ENCODE data around the gene RNU1-3.
"Not testable (repeated sequence)": the region's sequence is repeated elsewhere in the genome, so short reads cannot be mapped to it uniquely, and the experiment has no call there.

Gene RNU1-3

GRCh38 chr1:16703602-16704001 lies 36.9 kb upstream of the RNU1-3 start:
- H3K4me2 ChIP-seq (ENCODE audit: low read depth, low read length, poor library complexity, severe bottlenecking); H3K4me1 ChIP-seq (ENCODE audit: insufficient read depth, low read length, poor library complexity, severe bottlenecking); H4K20me1 ChIP-seq (ENCODE audit: insufficient read depth, low read length, poor library complexity, severe bottlenecking); H2AFZ ChIP-seq (ENCODE audit: low read length); H3K9me2 ChIP-seq (replicated peaks; ENCODE audit: low read depth, low read length); H3K79me2 ChIP-seq (ENCODE audit: insufficient read depth, low read length); H3K27me3 ChIP-seq (ENCODE audit: insufficient read depth, low read length, poor library complexity, severe bottlenecking); H3K36me3 ChIP-seq (ENCODE audit: insufficient read depth, low read length); H3F3A ChIP-seq (ENCODE audit: low read depth); H3K4me3 ChIP-seq (ENCODE audit: low read length, poor library complexity, severe bottlenecking); H3K9ac ChIP-seq (ENCODE audit: low read depth, low read length, poor library complexity, severe bottlenecking); H3K9me3 ChIP-seq (ENCODE audit: insufficient read depth, low read depth, low read length): not testable (repeated sequence)

GRCh38 chr1:16703141-16703540 lies 36.4 kb upstream of the RNU1-3 start:
- H3K9me2 ChIP-seq (replicated peaks; ENCODE audit: low read depth, low read length); H3K79me2 ChIP-seq (ENCODE audit: insufficient read depth, low read length); H3K9ac ChIP-seq (ENCODE audit: low read depth, low read length, poor library complexity, severe bottlenecking): not testable (repeated sequence)

GRCh38 chr1:16702280-16702679 lies 35.5 kb upstream of the RNU1-3 start:
- H3K4me2 ChIP-seq (ENCODE audit: low read depth, low read length, poor library complexity, severe bottlenecking); H3K36me3 ChIP-seq (ENCODE audit: insufficient read depth, low read length); H4K20me1 ChIP-seq (ENCODE audit: insufficient read depth, low read length, poor library complexity, severe bottlenecking); H3K27me3 ChIP-seq (ENCODE audit: insufficient read depth, low read length, poor library complexity, severe bottlenecking); H3F3A ChIP-seq (ENCODE audit: low read depth); H3K9ac ChIP-seq (ENCODE audit: low read depth, low read length, poor library complexity, severe bottlenecking); H3K9me3 ChIP-seq (ENCODE audit: insufficient read depth, low read depth, low read length); H3K4me1 ChIP-seq (ENCODE audit: insufficient read depth, low read length, poor library complexity, severe bottlenecking); H3K9me2 ChIP-seq (replicated peaks; ENCODE audit: low read depth, low read length); H3K79me2 ChIP-seq (ENCODE audit: insufficient read depth, low read length); H2AFZ ChIP-seq (ENCODE audit: low read length); H3K4me3 ChIP-seq (ENCODE audit: low read length, poor library complexity, severe bottlenecking): not testable (repeated sequence)

More at GRCh38 chr1:16703141-16703540, 36.4 kb upstream of the RNU1-3 start:
- not testable (repeated sequence) for H3K9me3 ChIP-seq (ENCODE audit: insufficient read depth, low read depth, low read length); H2AFZ ChIP-seq (ENCODE audit: low read length); H3F3A ChIP-seq (ENCODE audit: low read depth); H3K4me1 ChIP-seq (ENCODE audit: insufficient read depth, low read length, poor library complexity, severe bottlenecking); H4K20me1 ChIP-seq (ENCODE audit: insufficient read depth, low read length, poor library complexity, severe bottlenecking); H3K4me2 ChIP-seq (ENCODE audit: low read depth, low read length, poor library complexity, severe bottlenecking); H3K27me3 ChIP-seq (ENCODE audit: insufficient read depth, low read length, poor library complexity, severe bottlenecking); H3K36me3 ChIP-seq (ENCODE audit: insufficient read depth, low read length); H3K4me3 ChIP-seq (ENCODE audit: low read length, poor library complexity, severe bottlenecking)

GRCh38 chr1:16701189-16701588 lies 34.4 kb upstream of the RNU1-3 start:
- H2AFZ ChIP-seq (ENCODE audit: low read length); H3K79me2 ChIP-seq (ENCODE audit: insufficient read depth, low read length); H3K27me3 ChIP-seq (ENCODE audit: insufficient read depth, low read length, poor library complexity, severe bottlenecking); H3K4me1 ChIP-seq (ENCODE audit: insufficient read depth, low read length, poor library complexity, severe bottlenecking); H4K20me1 ChIP-seq (ENCODE audit: insufficient read depth, low read length, poor library complexity, severe bottlenecking); H3K9me3 ChIP-seq (ENCODE audit: insufficient read depth, low read depth, low read length); H3K4me3 ChIP-seq (ENCODE audit: low read length, poor library complexity, severe bottlenecking); H3K36me3 ChIP-seq (ENCODE audit: insufficient read depth, low read length); H3K4me2 ChIP-seq (ENCODE audit: low read depth, low read length, poor library complexity, severe bottlenecking); H3K9me2 ChIP-seq (replicated peaks; ENCODE audit: low read depth, low read length); H3K9ac ChIP-seq (ENCODE audit: low read depth, low read length, poor library complexity, severe bottlenecking); H3F3A ChIP-seq (ENCODE audit: low read depth): not testable (repeated sequence)

GRCh38 chr1:16700138-16700895 lies 33.6 kb upstream of the RNU1-3 start:
- H3K4me1 ChIP-seq (ENCODE audit: insufficient read depth, low read length, poor library complexity, severe bottlenecking); H3K4me3 ChIP-seq (ENCODE audit: low read length, poor library complexity, severe bottlenecking); H3K36me3 ChIP-seq (ENCODE audit: insufficient read depth, low read length); H4K20me1 ChIP-seq (ENCODE audit: insufficient read depth, low read length, poor library complexity, severe bottlenecking); H3K4me2 ChIP-seq (ENCODE audit: low read depth, low read length, poor library complexity, severe bottlenecking); H2AFZ ChIP-seq (ENCODE audit: low read length); H3K9me3 ChIP-seq (ENCODE audit: insufficient read depth, low read depth, low read length); H3K9me2 ChIP-seq (replicated peaks; ENCODE audit: low read depth, low read length); H3K27me3 ChIP-seq (ENCODE audit: insufficient read depth, low read length, poor library complexity, severe bottlenecking); H3F3A ChIP-seq (ENCODE audit: low read depth); H3K9ac ChIP-seq (ENCODE audit: low read depth, low read length, poor library complexity, severe bottlenecking); H3K79me2 ChIP-seq (ENCODE audit: insufficient read depth, low read length): not testable (repeated sequence)

GRCh38 chr1:16699440-16699839 lies 32.7 kb upstream of the RNU1-3 start:
- H4K20me1 ChIP-seq (ENCODE audit: insufficient read depth, low read length, poor library complexity, severe bottlenecking); H3K4me1 ChIP-seq (ENCODE audit: insufficient read depth, low read length, poor library complexity, severe bottlenecking); H2AFZ ChIP-seq (ENCODE audit: low read length); H3K9me3 ChIP-seq (ENCODE audit: insufficient read depth, low read depth, low read length); H3K4me2 ChIP-seq (ENCODE audit: low read depth, low read length, poor library complexity, severe bottlenecking); H3K4me3 ChIP-seq (ENCODE audit: low read length, poor library complexity, severe bottlenecking); H3K9ac ChIP-seq (ENCODE audit: low read depth, low read length, poor library complexity, severe bottlenecking); H3K27me3 ChIP-seq (ENCODE audit: insufficient read depth, low read length, poor library complexity, severe bottlenecking); H3K9me2 ChIP-seq (replicated peaks; ENCODE audit: low read depth, low read length); H3K79me2 ChIP-seq (ENCODE audit: insufficient read depth, low read length); H3K36me3 ChIP-seq (ENCODE audit: insufficient read depth, low read length); H3F3A ChIP-seq (ENCODE audit: low read depth): not testable (repeated sequence)

- not testable (repeated sequence) for H2AFZ ChIP-seq (ENCODE audit: low read length); H3K9me3 ChIP-seq (ENCODE audit: insufficient read depth, low read depth, low read length); H3K27me3 ChIP-seq (ENCODE audit: insufficient read depth, low read length, poor library complexity, severe bottlenecking); H3K36me3 ChIP-seq (ENCODE audit: insufficient read depth, low read length); H4K20me1 ChIP-seq (ENCODE audit: insufficient read depth, low read length, poor library complexity, severe bottlenecking); H3K79me2 ChIP-seq (ENCODE audit: insufficient read depth, low read length); H3F3A ChIP-seq (ENCODE audit: low read depth); H3K4me1 ChIP-seq (ENCODE audit: insufficient read depth, low read length, poor library complexity, severe bottlenecking); H3K4me3 ChIP-seq (ENCODE audit: low read length, poor library complexity, severe bottlenecking); H3K9me2 ChIP-seq (replicated peaks; ENCODE audit: low read depth, low read length); H3K4me2 ChIP-seq (ENCODE audit: low read depth, low read length, poor library complexity, severe bottlenecking); H3K9ac ChIP-seq (ENCODE audit: low read depth, low read length, poor library complexity, severe bottlenecking)
Measured at GRCh38 chr1:16697152-16697551, 30.4 kb upstream of the RNU1-3 start.
